Fibroblast of mammary gland (primary cell): ENCODE measurements around the gene ARF1.

Experiments
- DNase-seq: peaks from one replicate; pipeline ENCODE4 v3.0.0-alpha.2; 2010; ENCODE audit warnings: low read depth
- H3K4me3 ChIP-seq: 2 replicates; pipeline ENCODE4 v1.5.1; 2011; ENCODE audit warnings: low read depth, mild to moderate bottlenecking, low read length, moderate library complexity; ENCODE audit not compliant: control insufficient read depth
- TF ChIP-seq, protein P1 (sequence below): conservative IDR thresholded peaks from 2 replicates; pipeline ENCODE4 v1.5.1; 2011; ENCODE audit warnings: low read depth, low read length, inconsistent platforms; ENCODE audit not compliant: control insufficient read depth, insufficient read depth

ARF1 gene

GRCh38 chr1:228048659-228049298, 33.7 kb upstream of the ARF1 start:
- no peak overlapping the region for H3K4me3 ChIP-seq
- TF ChIP-seq, protein P1, sequence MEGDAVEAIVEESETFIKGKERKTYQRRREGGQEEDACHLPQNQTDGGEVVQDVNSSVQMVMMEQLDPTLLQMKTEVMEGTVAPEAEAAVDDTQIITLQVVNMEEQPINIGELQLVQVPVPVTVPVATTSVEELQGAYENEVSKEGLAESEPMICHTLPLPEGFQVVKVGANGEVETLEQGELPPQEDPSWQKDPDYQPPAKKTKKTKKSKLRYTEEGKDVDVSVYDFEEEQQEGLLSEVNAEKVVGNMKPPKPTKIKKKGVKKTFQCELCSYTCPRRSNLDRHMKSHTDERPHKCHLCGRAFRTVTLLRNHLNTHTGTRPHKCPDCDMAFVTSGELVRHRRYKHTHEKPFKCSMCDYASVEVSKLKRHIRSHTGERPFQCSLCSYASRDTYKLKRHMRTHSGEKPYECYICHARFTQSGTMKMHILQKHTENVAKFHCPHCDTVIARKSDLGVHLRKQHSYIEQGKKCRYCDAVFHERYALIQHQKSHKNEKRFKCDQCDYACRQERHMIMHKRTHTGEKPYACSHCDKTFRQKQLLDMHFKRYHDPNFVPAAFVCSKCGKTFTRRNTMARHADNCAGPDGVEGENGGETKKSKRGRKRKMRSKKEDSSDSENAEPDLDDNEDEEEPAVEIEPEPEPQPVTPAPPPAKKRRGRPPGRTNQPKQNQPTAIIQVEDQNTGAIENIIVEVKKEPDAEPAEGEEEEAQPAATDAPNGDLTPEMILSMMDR: no peak
- no peak for DNase-seq

DNA sequence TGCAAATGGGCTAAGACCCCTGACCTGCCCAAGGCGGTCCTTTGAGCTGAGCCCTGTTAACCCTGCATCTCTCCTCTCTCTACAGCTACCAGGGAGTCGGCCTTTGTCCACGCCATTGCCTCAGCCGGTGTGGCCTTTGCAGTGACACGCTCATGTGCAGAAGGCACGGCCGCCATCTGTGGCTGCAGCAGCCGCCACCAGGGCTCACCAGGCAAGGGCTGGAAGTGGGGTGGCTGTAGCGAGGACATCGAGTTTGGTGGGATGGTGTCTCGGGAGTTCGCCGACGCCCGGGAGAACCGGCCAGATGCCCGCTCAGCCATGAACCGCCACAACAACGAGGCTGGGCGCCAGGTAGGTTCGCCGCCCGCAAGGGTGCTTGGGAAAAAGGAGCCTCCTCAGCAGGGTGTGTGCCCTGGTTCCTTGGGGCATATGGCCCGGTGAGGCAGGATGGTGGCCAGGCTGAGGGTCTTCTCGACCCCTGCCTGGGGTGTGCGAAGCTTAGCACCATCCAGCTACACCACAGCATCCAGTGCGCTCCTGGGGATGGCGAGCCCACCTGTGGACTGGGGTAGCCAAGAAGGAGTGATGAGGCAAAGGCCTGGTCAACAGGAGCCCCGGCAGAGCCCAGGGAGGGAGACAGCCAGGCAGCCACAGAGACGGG, 31.8 kb upstream of the ARF1 start:
- no peak for DNase-seq
- TF ChIP-seq, protein P1: no peak
- no peak overlapping the region for H3K4me3 ChIP-seq

DNA sequence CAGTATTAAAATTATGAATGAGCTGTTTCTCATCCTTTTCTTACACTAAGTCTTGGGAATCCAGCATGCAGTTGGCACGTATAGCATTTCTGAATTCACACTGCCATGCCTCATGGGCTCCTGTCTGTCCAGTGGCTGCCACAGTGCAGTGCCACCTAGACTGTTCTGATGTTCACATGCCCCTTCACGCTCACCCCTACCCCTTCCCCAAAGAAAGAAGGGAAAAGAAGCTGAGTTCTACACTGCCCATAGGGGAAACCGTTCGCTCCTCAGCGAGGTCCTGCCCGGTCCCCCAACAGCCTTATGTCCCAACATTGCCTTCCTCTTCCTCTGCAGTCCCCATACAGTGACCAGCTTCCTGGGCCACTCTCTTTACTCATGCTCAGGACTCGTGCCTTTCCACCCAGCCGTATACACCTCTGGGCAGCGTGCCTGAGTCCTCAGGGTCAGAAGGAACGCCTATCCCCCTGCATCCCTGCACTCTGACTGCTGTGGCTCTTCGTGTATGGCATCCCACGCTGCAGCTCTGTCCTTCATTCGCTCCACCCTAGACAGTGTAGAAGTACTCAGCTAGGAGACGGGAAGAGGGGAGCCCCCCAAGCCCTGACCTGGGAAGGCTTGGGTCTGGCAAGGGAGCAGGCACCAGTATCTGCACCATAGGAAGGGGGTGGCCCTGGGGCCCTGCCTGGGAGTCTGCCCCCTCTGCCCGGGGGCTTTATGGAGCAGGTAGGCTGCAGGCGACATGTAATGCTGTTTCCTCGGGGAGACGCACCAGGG, 24.1 kb upstream of the ARF1 start:
- no peak overlapping the region for H3K4me3 ChIP-seq
- TF ChIP-seq, protein P1: no peak
- no peak for DNase-seq

GRCh38 chr1:228058949-228059633, 23.4 kb upstream of the ARF1 start:
- DNase-seq: no peak
- TF ChIP-seq, protein P1: no peak

DNA sequence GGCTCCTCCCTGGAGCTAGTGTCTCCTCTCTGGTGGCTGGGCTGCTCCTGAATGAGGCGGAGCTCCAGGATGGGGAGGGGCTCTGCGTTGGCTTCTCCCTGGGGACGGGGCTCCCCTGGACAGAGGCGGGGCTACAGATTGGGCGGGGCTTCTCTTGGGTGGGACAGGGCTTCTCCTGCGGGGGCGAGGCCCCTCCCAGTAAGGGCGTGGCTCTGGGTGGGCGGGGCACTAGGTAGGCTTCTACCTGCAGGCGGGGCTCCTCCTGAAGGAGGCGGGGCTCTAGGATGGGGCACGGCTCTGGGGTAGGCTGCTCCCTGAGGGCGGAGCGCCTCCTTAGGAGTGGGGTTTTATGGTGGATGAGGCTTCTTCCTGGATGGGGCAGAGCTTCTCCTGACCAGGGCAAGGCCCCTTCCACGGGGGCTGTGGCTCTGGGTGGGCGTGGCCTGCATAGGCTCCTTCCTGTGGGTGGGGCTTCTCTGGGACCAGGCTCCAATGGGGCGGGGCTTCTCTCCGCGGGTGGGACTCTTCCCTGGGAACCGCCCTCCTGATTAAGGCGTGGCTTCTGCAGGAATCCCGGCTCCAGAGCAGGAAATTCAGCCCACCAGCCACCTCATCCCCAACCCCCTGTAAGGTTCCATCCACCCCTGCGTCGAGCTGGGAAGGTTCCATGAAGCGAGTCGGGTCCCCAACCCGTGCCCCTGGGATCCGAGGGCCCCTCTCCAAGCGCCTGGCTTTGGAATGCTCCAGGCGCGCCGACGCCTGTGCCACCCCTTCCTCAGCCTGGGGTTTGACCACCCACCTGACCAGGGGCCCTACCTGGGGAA, 22.7 kb upstream of the ARF1 start:
- H3K4me3 ChIP-seq: no peak overlapping the region
- TF ChIP-seq, protein P1: no peak
- peak; percentile 14 for DNase-seq

More at GRCh38 chr1:228058949-228059633, 23.4 kb upstream of the ARF1 start:
- H3K4me3 ChIP-seq: no peak overlapping the region
